HepG2 (cell line): Measurements from ENCODE around the gene UROS. TPM values are rescaled to one million over a fixed set of nuclear protein-coding genes. Genes with fewer than 3 reads are reported as not detected.

Source experiments
- CCDC6 ChIP-seq: sonication (generic); formaldehyde crosslinking; IDR thresholded peaks from 2 replicates; pipeline ENCODE4 v1.8.1; 2022; ENCODE audit warnings: mild to moderate bottlenecking, missing genetic modification reagents, moderate library complexity
- CSRNP2 ChIP-seq: sonication (generic); formaldehyde crosslinking; conservative IDR thresholded peaks from 2 replicates; pipeline ENCODE4 v1.8.0; 2022; ENCODE audit warnings: low read depth, missing genetic modification reagents
- DPF2 ChIP-seq: sonication (generic); formaldehyde crosslinking; IDR thresholded peaks from 2 replicates; pipeline ENCODE4 v1.4.0; 2020; ENCODE audit warnings: mild to moderate bottlenecking, low read depth, missing genetic modification reagents, borderline replicate concordance
- GABPA ChIP-seq, 2 experiments: IDR thresholded peaks; 2 replicates each; pipeline ENCODE4 v1.6.1; 2011 to 2016; ENCODE audit warnings: low read depth in 2 of 2, low read length in 1 of 2, missing biosample characterization in 1 of 2, missing genetic modification characterization in 1 of 2
- HDAC6 ChIP-seq: fragments of 200-600 bp; sonication (generic); IDR thresholded peaks from 2 replicates; pipeline ENCODE4 v1.7.0; 2017; ENCODE audit warnings: mild to moderate bottlenecking, antibody characterized with exemption, low read length, low read depth
- MED8 ChIP-seq: sonication (generic); formaldehyde crosslinking; IDR thresholded peaks from 2 replicates; pipeline ENCODE4 v1.8.1; 2023; ENCODE audit warnings: mild to moderate bottlenecking, missing genetic modification reagents; ENCODE audit not compliant: insufficient replicate concordance
- NFE2 ChIP-seq: sonication (generic); formaldehyde crosslinking; IDR thresholded peaks from 2 replicates; pipeline ENCODE4 v1.4.0; 2020; ENCODE audit warnings: missing genetic modification reagents
- ZBTB14 ChIP-seq: sonication (generic); formaldehyde crosslinking; IDR thresholded peaks from 2 replicates; pipeline ENCODE4 v1.4.0; 2020; ENCODE audit warnings: missing genetic modification reagents
- ZHX2 ChIP-seq, 2 experiments: sonication (generic) in 1 of 2; formaldehyde crosslinking in 1 of 2; IDR thresholded peaks; 2 replicates each; pipeline versions ENCODE4 v1.6.1 to v1.9.0; 2014 to 2022; ENCODE audit warnings: antibody characterized with exemption in 1 of 2, borderline replicate concordance in 1 of 2, inconsistent platforms in 1 of 2, low read depth in 1 of 2, missing genetic modification reagents in 1 of 2
- ZNF232 ChIP-seq: sonication (generic); formaldehyde crosslinking; IDR thresholded peaks from 2 replicates; pipeline ENCODE4 v1.4.0; 2020; ENCODE audit warnings: missing genetic modification reagents, borderline replicate concordance
- ZNF263 ChIP-seq: sonication (generic); formaldehyde crosslinking; IDR thresholded peaks from 2 replicates; pipeline ENCODE4 v1.4.0; 2020; ENCODE audit warnings: missing genetic modification reagents
- ZNF331 ChIP-seq: sonication (generic); formaldehyde crosslinking; IDR thresholded peaks from 2 replicates; pipeline ENCODE4 v1.4.0; 2020; ENCODE audit warnings: missing genetic modification reagents
- ZNF567 ChIP-seq: sonication (generic); formaldehyde crosslinking; IDR thresholded peaks from 2 replicates; pipeline ENCODE4 v1.8.1; 2023; ENCODE audit warnings: mild to moderate bottlenecking, missing genetic modification reagents, borderline replicate concordance
- polyA plus RNA-seq, 8 experiments: library from polyadenylated mRNA; depleted of rRNA in 3 of 8; stranded (reverse) in 7 of 8; unstranded in 1 of 8; fragments of >200 nt; fragmentation: Illumina TruSeq in 4 of 8; extraction: Trizol in 4 of 8; gene quantifications; 2 replicates each; pipeline versions ENCODE4 v1.2.1 to v1.2.3, GENCODE V29; 2011 to 2016; ENCODE audit warnings: low read depth in 4 of 8, missing spikeins in 1 of 8, mixed read lengths in 1 of 8; ENCODE audit not compliant: insufficient read depth in 1 of 8
- total RNA-seq, 5 experiments: library from RNA; depleted of rRNA; stranded (reverse); fragments of >200 nt; fragmentation: Illumina TruSeq; extraction: Trizol; gene quantifications; 2 replicates each; pipeline ENCODE4 v1.2.3, GENCODE V29; 2016; ENCODE audit warnings: low read depth in 1 of 5

Gene UROS
- total and polyA plus RNA-seq, 2 of the 13 experiments (the other 11 are each of a cell fraction or from before 2014, with no cell fraction given), result 14.8 to 49.9 TPM

- TF ChIP-seq CCDC6 (peak; percentile 78; the same call in 1 of the 2 replicates), NFE2 (no peak), ZBTB14 (no peak), ZNF263 (peak; percentile 95), ZNF331 (CRISPR knock-in tag) (peak; percentile 95), CSRNP2 (CRISPR knock-in tag) (no peak), MED8 (CRISPR knock-in tag) (no peak), ZNF232 (CRISPR knock-in tag) (no peak), GABPA (IDR thresholded peaks at IDR 0.05; ENCODE audit: low read depth, low read length) (no peak), GABPA (CRISPR knock-in tag; IDR thresholded peaks at IDR 0.05; ENCODE audit: low read depth) (peak; percentile 57), HDAC6 (no peak), DPF2 (peak; percentile 94), ZNF567 (peak; percentile 91; the same call in 1 of the 2 replicates), ZHX2 (IDR thresholded peaks at IDR 0.05; ENCODE audit: low read depth) (no peak), ZHX2 (CRISPR knock-in tag; IDR thresholded peaks at IDR 0.05; ENCODE audit: borderline replicate concordance) (no peak)
Observed at GRCh38 chr10:125792342-125793300, 30.4 kb downstream of the UROS start (continued).
